ENCODE measurements around the gene NIPAL4.
"Not testable (repeated sequence)": the region's sequence is repeated elsewhere in the genome, so short reads cannot be mapped to it uniquely, and the experiment has no call there.

Gene NIPAL4

GRCh38 chr5:157459715-157460599, at the start of gene NIPAL4:
Gene NIPAL4 (plus strand): TSS chr5:157460213. CDS start chr5:157460321, 108 bp downstream.
- DNase-seq = peak in 23 of 58 donors; percentile 14 to 66 (median 36)

DNA sequence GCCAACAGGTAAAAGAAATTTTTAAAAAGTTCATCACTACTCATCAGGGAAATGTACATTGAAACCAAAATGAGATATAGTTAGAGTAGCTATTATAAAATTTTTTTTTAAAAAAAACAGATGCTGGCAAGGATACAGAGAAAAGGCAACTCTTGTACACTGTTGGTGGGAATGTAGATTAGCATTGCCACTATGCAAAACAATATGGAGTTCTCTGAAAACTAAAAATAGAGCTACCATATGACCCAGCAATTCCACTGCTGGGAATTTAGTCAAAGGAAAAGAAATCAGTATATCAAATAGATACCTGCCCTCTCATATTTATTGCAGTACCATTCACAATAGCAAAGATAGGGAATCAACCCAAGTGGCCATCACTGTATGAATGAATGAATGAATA, 44.2 kb upstream of the NIPAL4 start:
- DNase-seq = no peak

DNA sequence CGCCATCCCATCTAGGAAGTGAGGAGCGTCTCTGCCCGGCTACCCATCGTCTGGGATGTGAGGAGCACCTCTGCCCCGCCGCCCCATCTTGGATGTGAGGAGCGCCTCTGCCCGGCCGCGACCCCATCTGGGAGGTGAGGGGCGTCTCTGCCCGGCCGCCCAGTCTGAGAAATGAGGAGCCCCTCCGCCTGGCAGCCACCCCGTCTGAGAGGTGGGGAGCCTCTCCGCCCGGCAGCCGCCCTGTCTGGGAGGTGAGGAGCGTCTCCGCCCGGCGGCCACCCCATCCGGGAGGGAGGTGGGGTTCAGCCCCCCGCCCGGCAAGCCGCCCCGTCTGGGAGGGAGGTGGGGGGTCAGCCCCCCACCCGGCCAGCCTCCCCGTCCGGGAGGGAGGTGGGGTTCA, 40.5 kb upstream of the NIPAL4 start:
- not testable (repeated sequence) for DNase-seq

- not testable (repeated sequence) for DNase-seq
Measured at GRCh38 chr5:157429920-157430319, 30.1 kb upstream of the NIPAL4 start.

- peak in 18 of 58 donors; percentile 6 to 80 (median 24) for DNase-seq
Measured at GRCh38 chr5:157431544-157432200, 28.3 kb upstream of the NIPAL4 start.

DNA sequence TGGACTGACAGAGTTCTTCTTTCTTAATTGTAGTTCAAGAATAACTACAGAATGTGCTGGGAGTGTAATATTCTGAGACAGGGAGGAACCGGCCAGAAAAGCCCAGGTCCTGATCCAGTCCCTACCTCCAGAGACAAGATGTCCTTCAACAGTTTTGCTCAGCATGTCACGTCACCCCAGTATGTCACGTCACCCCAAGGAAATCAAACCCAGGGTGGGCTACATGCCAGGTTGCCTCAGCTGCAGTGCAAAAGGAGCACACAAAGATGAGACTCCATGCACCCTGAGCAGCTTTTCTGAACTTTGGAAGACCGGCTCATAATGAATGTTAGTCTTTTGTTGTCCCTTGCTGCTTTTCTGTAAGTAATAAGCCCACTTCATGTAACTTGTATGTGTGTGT, 25.9 kb upstream of the NIPAL4 start:
- no peak for DNase-seq

DNA sequence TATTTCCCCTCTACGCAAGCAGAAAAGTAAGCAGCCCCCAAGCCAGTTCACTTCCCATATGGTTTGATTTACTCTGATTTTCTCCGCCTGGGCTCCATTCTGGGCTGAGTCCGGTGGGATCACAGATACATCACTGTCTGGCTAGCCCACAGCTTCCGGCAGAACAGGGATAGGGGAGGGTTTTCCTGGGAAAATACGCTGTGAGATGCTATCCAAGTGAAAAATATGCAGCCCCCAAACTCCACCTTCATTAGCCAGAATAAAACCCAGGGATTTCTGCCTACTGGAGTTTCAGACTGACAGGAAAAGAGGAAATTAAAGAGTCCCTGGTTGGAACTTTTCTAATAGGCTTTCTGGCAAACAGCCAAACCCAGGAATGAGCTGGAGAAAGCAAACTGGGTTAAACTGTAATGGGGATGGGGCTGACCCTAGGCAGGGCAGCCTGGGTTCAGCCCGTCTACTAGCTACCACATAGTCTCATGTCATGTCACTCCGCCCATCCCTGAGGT, 16.9 kb upstream of the NIPAL4 start:
- no peak for DNase-seq

GRCh38 chr5:157444224-157444623, 15.8 kb upstream of the NIPAL4 start:
- no peak for DNase-seq

DNA sequence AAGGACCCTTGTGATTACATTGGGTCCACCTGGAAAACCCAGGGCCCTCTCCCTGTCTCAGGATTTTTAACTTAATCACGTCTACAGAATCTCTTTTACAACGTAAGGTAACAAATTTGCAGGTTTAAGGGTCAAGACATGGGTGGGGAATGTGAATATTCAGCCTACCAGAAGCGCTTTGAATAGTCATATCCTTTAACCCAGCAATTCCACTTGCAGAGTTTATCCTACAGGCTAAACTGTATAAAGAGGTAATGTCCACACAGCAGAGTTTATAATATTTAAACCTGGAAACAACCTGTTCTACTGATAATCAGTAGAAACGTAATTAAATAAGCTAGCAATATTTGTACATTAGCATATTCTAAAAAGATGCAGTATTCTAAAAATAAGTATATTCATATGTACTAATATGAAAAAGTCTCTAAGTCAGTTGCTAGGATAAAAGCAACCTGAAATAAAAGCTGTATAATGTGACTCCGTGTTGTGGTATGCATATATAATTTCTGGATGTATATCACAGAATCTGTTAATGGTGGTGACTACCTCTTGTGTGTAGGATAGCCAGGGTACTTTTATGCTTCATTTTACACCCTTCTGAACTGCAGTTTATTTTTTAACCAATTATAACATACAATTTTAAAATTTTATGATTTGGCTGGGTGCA, 14.1 kb upstream of the NIPAL4 start:
- DNase-seq = no peak

DNA sequence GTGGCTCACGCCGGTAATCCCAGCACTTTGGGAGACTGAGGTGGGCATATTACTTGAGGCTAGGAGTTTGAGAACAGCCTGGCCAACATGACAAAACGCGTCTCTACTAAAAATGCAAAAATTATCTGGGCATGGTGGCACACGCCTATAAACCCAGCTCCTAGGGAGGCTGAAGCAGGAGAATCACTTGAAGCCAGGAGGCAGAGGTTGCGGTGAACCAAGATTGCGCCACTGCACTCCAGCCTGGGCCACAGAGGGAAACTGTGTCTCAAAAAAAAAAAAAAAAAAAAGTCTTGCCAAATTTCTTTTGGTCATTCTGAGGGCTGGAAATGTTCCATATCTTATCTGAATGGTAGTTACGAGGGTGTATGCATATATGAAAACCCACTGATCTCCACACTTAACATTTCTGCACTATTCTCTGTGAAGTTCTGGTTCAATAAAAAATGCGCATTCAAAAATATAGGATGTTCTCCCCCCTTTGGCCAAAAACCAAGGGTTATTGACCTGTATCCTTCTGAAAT, 13.5 kb upstream of the NIPAL4 start:
- no peak for DNase-seq

DNA sequence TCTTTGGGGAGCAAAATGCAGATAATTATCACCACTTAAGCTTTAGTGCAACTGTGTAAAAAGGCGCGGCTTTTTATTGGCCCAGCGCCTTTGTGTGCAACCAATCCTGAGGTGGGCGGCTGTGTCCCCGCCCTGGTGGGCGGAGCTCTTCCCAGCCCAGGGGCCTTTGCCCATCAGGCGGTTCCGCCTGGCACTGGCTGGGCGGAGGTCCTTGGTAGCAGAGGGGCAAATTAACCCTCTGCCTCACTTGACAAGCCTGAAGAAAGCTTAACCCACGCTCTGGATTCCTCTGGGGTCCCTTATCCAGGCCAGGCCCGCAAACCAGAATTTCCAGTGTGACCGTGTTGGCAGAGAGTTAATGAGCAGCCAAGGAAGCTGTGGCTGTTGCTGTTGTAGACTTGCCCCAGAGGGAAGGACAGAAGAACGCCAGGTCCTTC, 12.8 kb upstream of the NIPAL4 start:
- no peak for DNase-seq

DNA sequence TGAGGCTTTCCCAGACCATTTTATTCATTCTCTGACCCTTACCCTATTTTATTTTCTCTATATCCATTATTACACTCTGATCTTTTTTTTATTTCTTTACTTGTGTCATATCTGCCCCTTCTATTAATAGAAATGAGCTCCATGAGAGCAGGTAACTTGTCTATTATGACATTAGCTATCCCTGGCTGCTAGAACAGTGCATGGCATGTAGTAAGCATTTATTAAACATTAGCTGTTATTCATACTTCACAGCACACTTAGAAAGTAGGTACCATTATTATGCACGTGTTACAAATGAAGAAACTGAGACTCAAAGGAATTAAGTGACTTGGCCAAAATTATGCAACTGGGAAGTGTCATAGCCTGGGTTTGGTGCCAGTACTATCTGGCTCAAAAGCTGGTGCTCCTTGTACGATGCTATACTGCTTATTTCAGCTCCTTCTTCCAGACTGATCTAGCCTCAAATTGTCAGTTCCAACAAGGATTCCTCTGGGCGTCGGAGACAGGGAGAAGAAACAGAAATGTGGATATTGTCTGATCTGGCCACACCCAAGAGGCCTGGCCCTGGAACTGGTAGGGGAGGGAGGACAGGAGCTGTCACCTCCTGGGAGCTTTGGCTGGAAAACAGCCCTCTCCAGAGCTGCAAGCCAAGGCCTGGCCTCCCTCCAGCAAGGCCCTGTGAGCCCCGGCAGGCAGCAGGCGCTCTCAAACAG, 10.8 kb upstream of the NIPAL4 start:
- peak in 25 of 58 donors; percentile 10 to 73 (median 30) for DNase-seq

GRCh38 chr5:157450024-157450423, 10.0 kb upstream of the NIPAL4 start:
- DNase-seq = no peak

GRCh38 chr5:157451806-157452205, 8.2 kb upstream of the NIPAL4 start:
- DNase-seq = no peak

DNA sequence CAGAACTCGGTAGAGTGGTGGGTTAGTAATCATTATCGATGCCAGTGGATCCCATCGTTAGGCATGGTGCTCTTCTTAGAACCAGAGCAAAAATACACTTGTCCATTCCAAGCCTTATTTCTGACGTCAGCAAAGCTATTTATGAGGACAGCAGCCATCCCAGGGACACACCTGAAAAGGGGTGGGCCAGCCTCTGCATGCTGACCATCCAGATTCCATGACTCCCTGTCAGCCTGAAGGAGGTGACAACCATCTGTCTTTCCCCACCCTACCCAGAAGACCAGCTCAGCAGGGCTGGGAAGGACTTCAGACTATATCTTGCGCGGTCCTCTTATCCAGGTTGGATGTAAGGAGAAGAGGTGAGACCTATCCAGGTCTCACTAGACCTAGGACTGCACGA, 5.7 kb upstream of the NIPAL4 start:
- DNase-seq = no peak

GRCh38 chr5:157455057-157455456, 5.0 kb upstream of the NIPAL4 start:
- DNase-seq = no peak

DNA sequence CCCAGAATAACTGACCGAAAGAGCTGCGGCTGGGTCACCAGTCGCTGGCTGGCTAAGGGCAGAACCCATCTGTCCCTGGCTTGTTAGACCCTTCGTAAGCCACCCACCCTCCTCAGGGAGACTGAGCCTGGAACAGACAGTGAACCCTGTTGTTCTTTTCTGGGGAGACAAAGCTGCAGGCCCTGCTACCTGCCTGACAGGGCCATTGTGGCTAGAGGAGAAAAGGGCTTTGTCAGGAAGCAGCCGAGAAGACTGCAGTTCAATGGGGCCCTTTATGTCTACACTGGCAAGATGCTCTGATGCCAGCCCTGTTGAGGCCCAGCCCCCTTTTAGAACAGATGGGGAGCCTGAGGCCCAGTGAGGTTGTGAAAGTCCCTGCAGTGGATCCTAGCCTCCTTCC, 3.7 kb upstream of the NIPAL4 start:
- DNase-seq = peak in 51 of 58 donors; percentile 16 to 95 (median 77)

DNA sequence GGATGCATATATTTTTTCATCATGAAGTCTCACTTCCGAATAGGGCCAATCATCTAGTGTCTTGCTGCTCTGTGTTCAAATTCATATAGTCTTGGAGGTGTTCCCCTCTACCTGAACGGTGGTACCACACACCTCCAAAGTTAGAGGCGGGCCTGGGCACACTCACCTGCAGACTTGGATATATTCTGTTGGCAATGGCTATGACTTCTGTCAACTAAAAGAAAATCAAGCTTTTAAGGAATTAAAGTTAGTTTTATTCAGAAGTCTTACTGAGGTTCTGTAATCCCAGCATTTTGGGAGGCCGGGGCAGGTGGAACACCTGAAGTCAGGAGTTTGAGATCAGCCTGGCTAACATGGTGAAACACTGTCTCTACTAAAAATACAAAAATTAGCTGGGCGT, 2.6 kb upstream of the NIPAL4 start:
- DNase-seq = no peak

DNA sequence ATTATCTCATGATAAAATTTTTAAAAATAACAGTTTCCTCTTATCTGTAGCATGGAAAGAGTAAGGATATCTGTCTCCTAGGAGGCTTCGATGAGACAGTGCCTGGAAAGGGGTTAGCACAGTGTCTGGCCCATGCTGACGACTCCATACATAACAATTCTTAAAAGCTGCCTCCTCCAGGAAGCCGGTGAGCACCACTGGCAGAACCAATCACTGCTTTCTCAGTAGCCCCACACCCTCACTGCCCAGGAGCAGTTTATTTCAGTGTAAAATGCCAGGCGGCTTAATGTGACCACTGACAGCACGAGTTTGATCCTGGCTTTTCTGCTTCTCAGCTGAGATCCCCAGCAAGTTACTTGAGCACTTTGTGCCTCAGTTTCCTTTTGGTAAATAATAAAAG, 1.2 kb upstream of the NIPAL4 start:
- no peak for DNase-seq

DNA sequence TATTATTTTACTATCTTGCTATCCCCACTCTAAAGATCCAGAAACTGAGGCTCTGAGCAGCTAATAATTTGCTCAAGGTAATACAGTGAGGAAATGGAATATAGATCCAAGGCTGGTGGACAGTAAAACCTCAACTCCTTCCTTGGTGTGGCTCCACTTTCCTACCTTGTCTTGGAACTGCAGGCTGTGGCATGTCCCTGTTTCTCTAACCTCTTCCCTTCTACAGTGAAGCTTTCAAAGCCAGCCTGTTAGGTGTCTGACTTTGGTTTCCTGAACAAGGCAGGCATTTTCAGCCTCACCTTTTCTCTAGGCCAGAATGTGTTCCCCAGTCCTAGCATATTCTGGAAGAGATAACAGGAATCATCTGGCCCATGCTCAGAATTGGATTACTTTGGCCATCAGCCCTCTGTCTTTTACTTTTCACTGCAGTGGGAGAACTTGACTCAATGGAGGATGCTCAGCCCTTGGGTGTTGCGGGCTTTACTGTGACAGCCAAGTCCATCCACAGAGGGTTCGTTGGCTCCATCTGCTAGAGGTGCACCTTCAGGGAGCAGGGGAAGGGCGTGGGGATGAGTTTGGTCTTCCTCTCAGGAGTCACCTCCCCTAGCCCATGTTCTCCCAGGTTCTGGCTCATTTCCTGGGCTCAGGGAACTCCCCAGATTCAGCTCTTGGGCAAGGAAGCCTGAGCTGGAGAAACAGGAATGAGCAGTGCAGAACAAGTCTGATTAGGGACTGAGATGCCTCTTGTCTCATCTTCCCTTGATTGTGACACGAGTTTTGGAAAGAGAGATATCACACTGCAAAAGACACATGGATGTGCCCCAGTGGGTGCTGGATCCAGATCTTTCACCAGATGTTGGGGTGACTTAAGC, 1.1 kb downstream of the NIPAL4 start:
- DNase-seq = no peak
